GM10248 (cell line): ENCODE data around the gene ETF1.

ENCODE experiments used
- CTCF ChIA-PET: fragments of 300-600 bp; sonication (Branson Sonifier 250); formaldehyde crosslinking; extraction: SDS; loops from one replicate; lab custom pipeline; 2021; ENCODE audit warnings: antibody characterized with exemption; lab: Yijun Ruan, JAX
- POLR2A ChIA-PET: fragments of 350-650 bp; sonication (Branson Sonifier 250); formaldehyde crosslinking; extraction: SDS; loops from one replicate; lab custom pipeline; 2020; ENCODE audit warnings: antibody characterized with exemption; lab: Yijun Ruan, JAX
- DNase-seq: peaks from one replicate; pipeline ENCODE4 v3.0.0; 2012; ENCODE audit errors: extremely low spot score
- TF ChIP-seq, protein P1 (sequence below): IDR thresholded peaks from 2 replicates; pipeline ENCODE4 v1.5.1; 2012; ENCODE audit warnings: mild to moderate bottlenecking, low read depth; ENCODE audit errors: extremely low read depth, missing control alignments, control extremely low read depth

ETF1 gene

DNA sequence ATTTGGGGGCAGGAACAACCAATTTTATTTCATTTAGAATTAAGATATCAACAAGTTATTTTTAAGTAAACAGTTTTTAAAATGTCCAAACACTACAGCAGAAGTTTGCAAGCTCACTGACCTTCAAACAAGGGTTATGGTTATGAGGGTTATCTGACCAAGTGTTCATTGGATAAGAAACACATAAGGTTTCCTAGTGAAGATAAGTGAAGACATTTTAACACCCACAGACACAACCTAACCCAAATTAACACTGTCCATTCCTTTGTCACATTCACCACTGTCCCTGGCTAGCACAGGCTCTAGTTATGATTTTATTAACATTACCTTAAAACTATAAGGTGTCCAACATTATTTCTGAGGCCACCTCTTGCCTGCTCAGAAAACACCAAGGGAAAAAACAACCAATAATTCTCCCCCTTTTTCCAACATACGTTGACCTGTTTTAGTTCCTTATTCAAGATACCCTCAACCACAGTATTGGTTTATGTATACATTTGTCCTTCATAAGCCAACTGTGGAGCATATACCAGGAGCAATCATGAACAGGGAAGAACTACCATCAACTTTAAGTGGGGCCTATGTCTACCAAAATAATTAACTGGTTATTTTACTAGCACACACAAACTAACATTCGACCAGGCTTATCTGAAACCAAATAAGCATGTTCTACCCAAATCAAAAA lies 4.0 kb downstream of the ETF1 start:
- TF ChIP-seq, protein P1, sequence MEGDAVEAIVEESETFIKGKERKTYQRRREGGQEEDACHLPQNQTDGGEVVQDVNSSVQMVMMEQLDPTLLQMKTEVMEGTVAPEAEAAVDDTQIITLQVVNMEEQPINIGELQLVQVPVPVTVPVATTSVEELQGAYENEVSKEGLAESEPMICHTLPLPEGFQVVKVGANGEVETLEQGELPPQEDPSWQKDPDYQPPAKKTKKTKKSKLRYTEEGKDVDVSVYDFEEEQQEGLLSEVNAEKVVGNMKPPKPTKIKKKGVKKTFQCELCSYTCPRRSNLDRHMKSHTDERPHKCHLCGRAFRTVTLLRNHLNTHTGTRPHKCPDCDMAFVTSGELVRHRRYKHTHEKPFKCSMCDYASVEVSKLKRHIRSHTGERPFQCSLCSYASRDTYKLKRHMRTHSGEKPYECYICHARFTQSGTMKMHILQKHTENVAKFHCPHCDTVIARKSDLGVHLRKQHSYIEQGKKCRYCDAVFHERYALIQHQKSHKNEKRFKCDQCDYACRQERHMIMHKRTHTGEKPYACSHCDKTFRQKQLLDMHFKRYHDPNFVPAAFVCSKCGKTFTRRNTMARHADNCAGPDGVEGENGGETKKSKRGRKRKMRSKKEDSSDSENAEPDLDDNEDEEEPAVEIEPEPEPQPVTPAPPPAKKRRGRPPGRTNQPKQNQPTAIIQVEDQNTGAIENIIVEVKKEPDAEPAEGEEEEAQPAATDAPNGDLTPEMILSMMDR = no peak
- DNase-seq = no peak
- POLR2A ChIA-PET = interaction anchor here (1.9 kb wide), 1 partner anchor 13 kb away, joined by 4 read pairs; no protein-coding TSS in a partner anchor
- CTCF ChIA-PET = interaction anchor here (0.7 to 1.9 kb wide), 3 partner anchors 9 to 37 kb away, joined by 3 to 7 read pairs (median 3); no protein-coding TSS in a partner anchor

DNA sequence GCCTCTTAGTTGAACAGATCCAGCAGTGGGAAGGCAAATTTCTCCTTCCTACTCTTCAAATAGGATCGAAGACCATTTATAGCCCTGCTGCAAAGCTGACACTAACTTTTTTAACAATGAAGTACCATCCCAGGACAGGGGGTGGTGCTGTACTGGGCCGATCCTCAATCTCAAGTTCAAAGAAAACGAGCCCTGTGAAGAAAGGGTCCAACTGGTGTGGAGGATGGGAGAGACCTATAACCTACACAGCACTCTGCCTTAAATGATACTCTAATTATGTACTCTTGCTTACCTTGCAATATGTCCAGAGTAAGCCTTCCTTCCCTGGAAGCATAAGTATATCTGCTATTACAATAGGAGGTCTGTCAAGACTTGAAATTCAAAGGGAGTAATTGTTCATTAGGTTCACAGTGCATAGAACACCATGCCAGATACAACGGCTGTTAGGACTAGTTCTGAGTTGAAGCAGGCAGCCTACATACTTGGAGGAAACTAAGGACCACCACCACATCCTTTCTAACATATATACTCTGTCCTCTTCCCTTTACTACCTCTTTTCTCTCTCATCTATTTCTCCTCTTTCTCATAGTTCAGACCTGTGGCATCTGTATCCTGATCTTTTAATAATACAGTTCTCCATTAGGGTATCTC lies 6.2 kb downstream of the ETF1 start:
- ChIA-PET POLR2A (interaction anchor here (0.6 kb wide), 1 partner anchor 199 kb away, joined by 3 read pairs; the partner anchor contains the start of gene FAM53C), CTCF (interaction anchor here (1.1 to 3.1 kb wide), 4 partner anchors 11 to 43 kb away, joined by 3 to 16 read pairs (median 7); no protein-coding TSS in a partner anchor)
- no peak for DNase-seq
- TF ChIP-seq, protein P1 = no peak

DNA sequence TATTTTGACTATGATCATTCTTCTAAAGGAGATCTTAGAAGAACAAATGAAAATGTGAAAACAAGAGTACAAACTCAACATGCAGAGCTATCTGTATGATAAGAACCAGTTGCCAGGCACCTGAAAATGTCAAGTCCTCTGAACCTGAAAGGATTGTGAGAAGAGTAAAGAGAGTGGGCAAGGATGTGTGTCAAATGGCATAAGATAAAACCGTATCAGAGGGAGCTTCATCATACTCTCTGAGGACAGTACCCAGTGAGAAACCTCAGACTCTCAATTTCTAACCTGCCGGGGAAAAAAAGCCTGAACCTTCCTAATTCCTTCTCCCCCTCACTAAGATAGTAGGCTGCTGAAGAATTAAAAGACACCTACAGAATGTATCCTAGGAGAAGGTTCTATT lies 6.8 kb downstream of the ETF1 start:
- no peak for DNase-seq
- TF ChIP-seq, protein P1 = no peak
- CTCF ChIA-PET = interaction anchor here (1.1 to 3.1 kb wide), 4 partner anchors 10 to 43 kb away, joined by 3 to 16 read pairs (median 7); no protein-coding TSS in a partner anchor
- POLR2A ChIA-PET = no interaction called here

DNA sequence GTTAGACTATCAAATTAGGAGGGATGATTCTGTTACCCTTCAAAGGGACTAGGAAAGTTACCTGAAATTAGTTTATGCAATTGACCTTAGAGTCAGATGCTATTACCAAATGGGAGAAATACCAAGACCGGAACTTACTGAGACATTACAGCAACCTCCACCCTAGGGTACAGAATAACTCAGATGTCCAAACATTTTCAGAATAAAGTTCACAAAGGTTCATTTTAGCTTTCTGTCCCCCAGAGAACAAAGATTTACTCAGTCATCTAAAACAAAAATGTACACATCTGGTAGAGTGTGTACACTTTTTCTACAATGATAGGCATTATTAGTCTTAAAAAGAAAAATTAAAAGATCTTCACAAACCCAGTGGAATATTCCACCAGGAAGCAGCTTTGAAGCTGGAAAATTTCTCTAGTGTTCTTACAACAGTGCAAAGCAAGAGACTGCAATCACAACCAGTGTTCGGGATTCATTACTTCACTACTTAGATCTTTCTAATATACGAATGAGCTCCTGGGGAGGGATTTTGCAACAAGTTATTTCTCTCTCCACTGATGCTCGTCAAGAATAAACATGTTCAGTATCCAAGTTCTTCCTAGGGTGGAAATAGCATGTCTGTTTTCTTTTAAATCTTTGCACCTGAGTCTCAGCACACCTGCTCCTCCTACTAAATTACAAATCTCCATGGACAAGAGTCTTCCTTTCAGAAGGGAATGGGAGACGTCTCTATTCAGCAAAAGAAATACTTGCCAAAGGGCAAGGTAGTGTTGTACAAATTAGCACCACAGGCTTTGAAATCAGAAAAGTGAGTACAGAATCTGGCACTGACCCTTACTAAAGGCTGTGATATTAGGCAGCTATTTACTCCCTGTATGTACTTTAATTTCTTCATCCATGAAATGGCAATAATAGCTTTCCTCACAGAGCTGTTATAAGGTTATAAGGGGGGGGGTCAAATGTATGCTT lies 8.8 kb downstream of the ETF1 start:
- DNase-seq = no peak
- TF ChIP-seq, protein P1 = no peak
- POLR2A ChIA-PET = interaction anchor here (0.7 to 1.4 kb wide), 3 partner anchors 9 to 225 kb away, joined by 4 to 5 read pairs (median 5); partner anchors contain the start of gene ETF1
- CTCF ChIA-PET = interaction anchor here (0.9 to 3.1 kb wide), 3 partner anchors 12 to 96 kb away, joined by 3 to 16 read pairs (median 3); partner anchors contain the start of gene REEP2

DNA sequence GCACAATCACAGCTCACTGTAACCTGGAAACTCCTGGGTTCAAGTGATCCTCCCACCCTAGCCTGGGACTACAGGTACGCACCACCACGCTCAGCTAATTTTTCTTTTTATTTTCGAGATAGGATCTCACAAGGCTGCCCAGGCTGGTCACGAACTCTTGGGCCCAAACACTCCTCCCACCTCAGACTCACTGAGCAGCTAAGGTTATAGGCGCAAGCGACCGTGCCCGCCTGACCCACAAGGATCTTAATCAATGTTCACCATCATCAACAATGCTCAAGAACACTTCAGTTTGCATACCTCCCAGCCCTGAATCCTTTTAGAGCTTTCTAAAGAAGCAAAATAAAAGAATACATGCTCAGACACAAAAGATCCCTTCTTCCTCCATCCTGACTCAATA lies 13.2 kb downstream of the ETF1 start:
- TF ChIP-seq, protein P1 = no peak
- DNase-seq = no peak
- CTCF ChIA-PET = interaction anchor here (0.7 to 2.7 kb wide), 8 partner anchors 9 to 176 kb away, joined by 3 to 11 read pairs (median 6); no protein-coding TSS in a partner anchor
- POLR2A ChIA-PET = interaction anchor here (0.5 to 1.0 kb wide), 3 partner anchors 13 to 1974 kb away, joined by 4 to 7 read pairs (median 5); partner anchors contain the start of gene ETF1
